ENCODE data around the gene EPHA10. TPM values are rescaled to one million over a fixed set of nuclear protein-coding genes. Genes with fewer than 3 reads are reported as not detected.
A peak's percentile ranks its signal among the peaks of the same experiment; 100 is the strongest.

EPHA10 gene
- total and polyA plus RNA-seq, 4 donors = 0.20 to 1.7 (median 0.26) TPM; not detected in 1

GRCh38 chr1:37797750-37798345 is 32.9 kb upstream of the EPHA10 start:
- Histone ChIP-seq H3K27ac (ENCODE audit: low read depth in 1 of 2, low read length in 1 of 2) (no peak overlapping the region), H3K27me3 (ENCODE audit: control insufficient read depth in 3 of 3, insufficient read depth in 3 of 3, low read length in 2 of 3) (peaks cover 0 to 7% (median 4%) of the 10 kb centered on the region in 3 donors), H3K36me3 (ENCODE audit: control insufficient read depth in 4 of 4, insufficient read depth in 4 of 4, low read length in 4 of 4) (peaks cover 3 to 23% (median 6%) of the 10 kb centered on the region in 4 donors), H3K4me1 (ENCODE audit: control insufficient read depth in 5 of 5, insufficient read depth in 5 of 5, low read length in 5 of 5) (peaks cover 0 to 20% (median 0%) of the 10 kb centered on the region in 5 donors), H3K9ac (ENCODE audit: insufficient read depth in 1 of 2, low read length in 2 of 2) (no peak overlapping the region), H3K4me3 (no peak overlapping the region), H3K9me3 (ENCODE audit: control insufficient read depth in 4 of 4, insufficient read depth in 3 of 4, low read length in 3 of 4) (no peaks in the 10 kb centered on the region)
- no peak for TF ChIP-seq CTCF (IDR thresholded peaks at IDR 0.05; ENCODE audit: control extremely low read depth, extremely low read depth)
- DNase-seq (no peak), ATAC-seq (ENCODE audit: insufficient read depth, low FRiP score) (no peak)
- 89 to 91% methylated on average over 3 of the region's 3 CpGs for WGBS, 2 donors

GRCh38 chr1:37795340-37796125 is 30.6 kb upstream of the EPHA10 start:
- Histone ChIP-seq H3K9ac (ENCODE audit: insufficient read depth in 1 of 2, low read length in 2 of 2) (no peak overlapping the region), H3K4me1 (ENCODE audit: control insufficient read depth in 5 of 5, insufficient read depth in 5 of 5, low read length in 5 of 5) (peaks cover 0 to 20% (median 0%) of the 10 kb centered on the region in 5 donors), H3K9me3 (ENCODE audit: control insufficient read depth in 4 of 4, insufficient read depth in 3 of 4, low read length in 3 of 4) (no peaks in the 10 kb centered on the region), H3K27ac (ENCODE audit: low read depth in 1 of 2, low read length in 1 of 2) (no peak overlapping the region), H3K36me3 (ENCODE audit: control insufficient read depth in 4 of 4, insufficient read depth in 4 of 4, low read length in 4 of 4) (peaks cover 0 to 15% (median 0%) of the 10 kb centered on the region in 4 donors), H3K27me3 (ENCODE audit: control insufficient read depth in 3 of 3, insufficient read depth in 3 of 3, low read length in 2 of 3) (peaks cover 0 to 15% (median 14%) of the 10 kb centered on the region in 3 donors), H3K4me3 (no peak overlapping the region)
- no peak for TF ChIP-seq CTCF (IDR thresholded peaks at IDR 0.05; ENCODE audit: control extremely low read depth, extremely low read depth)
- ATAC-seq (ENCODE audit: insufficient read depth, low FRiP score) (no peak), DNase-seq (peak; percentile 64 to 78 (median 76))
- WGBS, 2 donors = 26 to 28% methylated on average over 22 of the region's 22 CpGs

- peak overlapping the region; percentile 59 for H3K4me3 ChIP-seq
- no peak for DNase-seq
These were observed 29.7 kb upstream of the EPHA10 start for GRCh38 chr1:37794372-37795339.

More at GRCh38 chr1:37794372-37795339, 29.7 kb upstream of the EPHA10 start:
- Histone ChIP-seq H3K9me3 (ENCODE audit: control insufficient read depth in 4 of 4, insufficient read depth in 3 of 4, low read length in 3 of 4) (no peaks in the 10 kb centered on the region), H3K36me3 (ENCODE audit: control insufficient read depth in 4 of 4, insufficient read depth in 4 of 4, low read length in 4 of 4) (peaks cover 0 to 6% (median 0%) of the 10 kb centered on the region in 4 donors), H3K4me1 (ENCODE audit: control insufficient read depth in 5 of 5, insufficient read depth in 5 of 5, low read length in 5 of 5) (peaks cover 0 to 20% (median 0%) of the 10 kb centered on the region in 5 donors), H3K9ac (ENCODE audit: insufficient read depth in 1 of 2, low read length in 2 of 2) (no peak overlapping the region), H3K27me3 (ENCODE audit: control insufficient read depth in 3 of 3, insufficient read depth in 3 of 3, low read length in 2 of 3) (peaks cover 0 to 17% (median 14%) of the 10 kb centered on the region in 3 donors), H3K27ac (ENCODE audit: low read depth in 1 of 2, low read length in 1 of 2) (no peak overlapping the region)
- WGBS, 2 donors = 11 to 15% methylated on average over 44 to 59 of the region's 59 CpGs
- TF ChIP-seq CTCF (IDR thresholded peaks at IDR 0.05; ENCODE audit: control extremely low read depth, extremely low read depth) = no peak
- ATAC-seq (ENCODE audit: insufficient read depth, low FRiP score) = no peak

Measured in lung (tissue), 12 donors.